Renal pelvis (tissue), 4 donors: ENCODE data around the gene SNF8. TPM values are rescaled to one million over a fixed set of nuclear protein-coding genes. Genes with fewer than 3 reads are reported as not detected.

Source experiments
- DNase-seq: peaks from one replicate; pipeline ENCODE4 v3.0.0-alpha.2; 2013
- polyA plus RNA-seq, 3 donors: library from polyadenylated mRNA; unstranded; fragments of 120-200 nt; gene quantifications; one replicate each; pipeline ENCODE4 v1.2.1, GENCODE V29; 2013; ENCODE audit not compliant: insufficient read length in 3 of 3

SNF8 gene
- polyA plus RNA-seq, 3 donors: 107 to 111 (median 108) TPM

- DNase-seq: no peak
Observed at GRCh38 chr17:48901241-48901640, 43.4 kb downstream of the SNF8 start.

- no peak for DNase-seq
Observed at GRCh38 chr17:48894886-48895285, 49.8 kb downstream of the SNF8 start.

- DNase-seq: no peak
Observed at GRCh38 chr17:48893646-48894508, 50.8 kb downstream of the SNF8 start.

- no peak for DNase-seq
Observed at GRCh38 chr17:48892940-48893645, 51.5 kb downstream of the SNF8 start.

GRCh38 chr17:48890086-48890485, 54.6 kb downstream of the SNF8 start:
- DNase-seq: no peak

GRCh38 chr17:48883171-48883570, 61.5 kb downstream of the SNF8 start:
- peak; percentile 24 for DNase-seq

GRCh38 chr17:48882272-48882671, 62.4 kb downstream of the SNF8 start:
- DNase-seq: no peak

Other genes starting within 250 kb of the SNF8 start
- not detected for gene PRAC1, start 222.3 kb downstream of the SNF8 start, polyA plus RNA-seq
- gene PRAC2, start 221.7 kb downstream of the SNF8 start, polyA plus RNA-seq: not detected
- gene HOXB13, start 216.1 kb downstream of the SNF8 start, polyA plus RNA-seq: not detected
- gene TTLL6, start 127.6 kb downstream of the SNF8 start, polyA plus RNA-seq: under 1 TPM; 0.34 to 0.52 (median 0.40) TPM
- 10 to 100 TPM; 68.9 to 93.9 (median 76.6) TPM for gene CALCOCO2, start 113.8 kb downstream of the SNF8 start, polyA plus RNA-seq
- 100 to 1,000 TPM; 149 to 158 (median 155) TPM for gene ATP5MC1, start 52.1 kb downstream of the SNF8 start, polyA plus RNA-seq
- 100 to 1,000 TPM in 2 of 3 donors, 10 to 100 TPM in 1; 91.8 to 112 (median 105) TPM for gene UBE2Z, start 36.4 kb downstream of the SNF8 start, polyA plus RNA-seq
- not detected for gene GIP, start 23.8 kb upstream of the SNF8 start, polyA plus RNA-seq
- gene IGF2BP1, start 52.5 kb upstream of the SNF8 start, polyA plus RNA-seq: 10 to 100 TPM; 25.4 to 31.8 (median 27.0) TPM
- gene B4GALNT2, start 187.9 kb upstream of the SNF8 start, polyA plus RNA-seq: 1 to 10 TPM in 2 of 3 donors, under 1 TPM in 1; 0.46 to 3.3 (median 1.2) TPM